ENCODE measurements around the gene DRP2.
"Not testable (repeated sequence)": the region's sequence is repeated elsewhere in the genome, so short reads cannot be mapped to it uniquely, and the experiment has no call there.

The DRP2 gene

GRCh38 chrX:101219116-101219863 is at the start of gene DRP2:
Gene DRP2 (plus strand): TSS chrX:101219786. CDS start chrX:101231648, 11,862 bp downstream.
- DNase-seq, result no peak

GRCh38 chrX:101171883-101172400 is 47.6 kb upstream of the DRP2 start:
- no peak for DNase-seq

- DNase-seq, result no peak
Observed at GRCh38 chrX:101176439-101176838, 43.1 kb upstream of the DRP2 start.

GRCh38 chrX:101184876-101185275 is 34.7 kb upstream of the DRP2 start:
- not testable (repeated sequence) for DNase-seq

- not testable (repeated sequence) for DNase-seq
Observed at GRCh38 chrX:101187961-101188360, 31.6 kb upstream of the DRP2 start.

- DNase-seq, result no peak
Observed at GRCh38 chrX:101190736-101191135, 28.9 kb upstream of the DRP2 start.

- DNase-seq, result no peak
Observed at GRCh38 chrX:101191217-101191750, 28.3 kb upstream of the DRP2 start.

GRCh38 chrX:101195442-101196173 is 24.0 kb upstream of the DRP2 start:
- DNase-seq, result no peak

GRCh38 chrX:101203761-101204351 is 15.7 kb upstream of the DRP2 start:
- DNase-seq, result no peak

- DNase-seq, result no peak
Observed at GRCh38 chrX:101206471-101206870, 13.1 kb upstream of the DRP2 start.

- no peak for DNase-seq
Observed at GRCh38 chrX:101208152-101208905, 11.3 kb upstream of the DRP2 start.

- DNase-seq, result no peak
Observed at GRCh38 chrX:101210630-101211029, 9.0 kb upstream of the DRP2 start.

GRCh38 chrX:101217689-101218088 is 1.9 kb upstream of the DRP2 start:
- DNase-seq, result no peak

- no peak for DNase-seq
Observed at GRCh38 chrX:101219864-101220346, 319 bp downstream of the DRP2 start.

- no peak for DNase-seq
Observed at GRCh38 chrX:101220662-101221260, 1.2 kb downstream of the DRP2 start.

- DNase-seq, result no peak
Observed at GRCh38 chrX:101223226-101223625, 3.6 kb downstream of the DRP2 start.

- DNase-seq, result no peak
Observed at GRCh38 chrX:101229170-101229569, 9.6 kb downstream of the DRP2 start.

- DNase-seq, result no peak
Observed at GRCh38 chrX:101230636-101231035, 11.1 kb downstream of the DRP2 start.

GRCh38 chrX:101231080-101231479 is 11.5 kb downstream of the DRP2 start:
- no peak for DNase-seq

- DNase-seq, result no peak
Observed at GRCh38 chrX:101232316-101232715, 12.7 kb downstream of the DRP2 start.

- no peak for DNase-seq
Observed at GRCh38 chrX:101237041-101237440, 17.5 kb downstream of the DRP2 start.

GRCh38 chrX:101241531-101241930 is 21.9 kb downstream of the DRP2 start:
- DNase-seq, result no peak
